Fibroblast of lung (primary cell): ENCODE measurements around the gene ARHGEF18. TPM values are rescaled to one million over a fixed set of nuclear protein-coding genes. Genes with fewer than 3 reads are reported as not detected.

Experiments used
- DNase-seq, 2 donors: peaks; one replicate each; pipeline versions ENCODE4 v3.0.0 to v3.0.0-alpha.2; 2010; ENCODE audit warnings: low read depth in 2 of 2
- H2AFZ ChIP-seq: 2 replicates; pipeline ENCODE4 v1.5.1; 2012; ENCODE audit warnings: low read length, control low read depth, inconsistent platforms
- H3K27ac ChIP-seq: 2 replicates; pipeline ENCODE4 v1.5.1; 2011; ENCODE audit warnings: low read length, control low read depth; ENCODE audit not compliant: insufficient read depth
- H3K27me3 ChIP-seq: 2 replicates; pipeline ENCODE4 v1.5.1; 2011; ENCODE audit warnings: mild to moderate bottlenecking, low read length; ENCODE audit not compliant: control insufficient read depth, insufficient read depth
- H3K36me3 ChIP-seq: 2 replicates; pipeline ENCODE4 v1.5.1; 2011; ENCODE audit warnings: low read length; ENCODE audit not compliant: control insufficient read depth, insufficient read depth
- H3K4me1 ChIP-seq: 2 replicates; pipeline ENCODE4 v1.5.1; 2011; ENCODE audit warnings: low read length; ENCODE audit not compliant: control insufficient read depth, insufficient read depth; ENCODE audit errors: extremely low read depth
- H3K4me2 ChIP-seq: 2 replicates; pipeline ENCODE4 v1.5.1; 2011; ENCODE audit warnings: low read length, control low read depth; ENCODE audit not compliant: insufficient read depth; ENCODE audit errors: extremely low read depth
- H3K4me3 ChIP-seq, 4 experiments: fragments of 200-600 bp in 1 of 4; sonication (generic) in 1 of 4; replicated peaks in 1 of 4; 2 replicates each; pipeline ENCODE4 v1.5.1; 2011 to 2016; ENCODE audit warnings: low read length in 4 of 4, low read depth in 3 of 4, mild to moderate bottlenecking in 3 of 4, control low read depth in 2 of 4, inconsistent platforms in 1 of 4, mixed read lengths in 1 of 4; ENCODE audit not compliant: insufficient read depth in 1 of 4; ENCODE audit errors: control extremely low read depth in 1 of 4
- H3K79me2 ChIP-seq: 2 replicates; pipeline ENCODE4 v1.5.1; 2012; ENCODE audit warnings: mild to moderate bottlenecking, low read length, inconsistent platforms; ENCODE audit not compliant: control insufficient read depth, insufficient read depth
- H3K9ac ChIP-seq: 2 replicates; pipeline ENCODE4 v1.5.1; 2011; ENCODE audit warnings: mild to moderate bottlenecking, low read length, control low read depth; ENCODE audit not compliant: insufficient read depth
- H3K9me3 ChIP-seq: 2 replicates; pipeline ENCODE4 v1.5.1; 2012; ENCODE audit warnings: low read depth, low read length; ENCODE audit not compliant: control insufficient read depth, insufficient read depth
- H4K20me1 ChIP-seq: 2 replicates; pipeline ENCODE4 v1.5.1; 2011; ENCODE audit warnings: low read length; ENCODE audit not compliant: control insufficient read depth, insufficient read depth; ENCODE audit errors: extremely low read depth
- EZH2 ChIP-seq: IDR thresholded peaks from 2 replicates; pipeline ENCODE4 v1.5.1; 2012; ENCODE audit warnings: low read length, control low read depth, mild to moderate bottlenecking; ENCODE audit errors: missing control alignments
- polyA plus RNA-seq, 2 donors: library from polyadenylated mRNA; depleted of rRNA in 1 of 2; stranded (reverse) in 1 of 2; unstranded in 1 of 2; fragments of >200 nt; gene quantifications; 2 replicates each; pipeline ENCODE4 v1.2.1, GENCODE V29; 2011 to 2012; ENCODE audit warnings: missing spikeins in 1 of 2
- total RNA-seq: library from RNA; depleted of rRNA; stranded (reverse); fragments of >200 nt; gene quantifications from 2 replicates; pipeline ENCODE4 v1.2.1, GENCODE V29; 2014
- TF ChIP-seq, protein P1 (sequence below), 2 donors: IDR thresholded peaks in 1 of 2; conservative IDR thresholded peaks in 1 of 2; 1 replicate in 1 of 2; 2 replicates in 1 of 2; pipeline ENCODE4 v1.5.1; 2011 to 2012; ENCODE audit warnings: low read length in 2 of 2, control low read depth in 1 of 2, inconsistent platforms in 1 of 2, low read depth in 1 of 2, mild to moderate bottlenecking in 1 of 2

The ARHGEF18 gene
- total and polyA plus RNA-seq, 2 donors (not counting 1 experiment from before 2014, with no cell fraction given), result 6.1 to 45.1 TPM

DNA sequence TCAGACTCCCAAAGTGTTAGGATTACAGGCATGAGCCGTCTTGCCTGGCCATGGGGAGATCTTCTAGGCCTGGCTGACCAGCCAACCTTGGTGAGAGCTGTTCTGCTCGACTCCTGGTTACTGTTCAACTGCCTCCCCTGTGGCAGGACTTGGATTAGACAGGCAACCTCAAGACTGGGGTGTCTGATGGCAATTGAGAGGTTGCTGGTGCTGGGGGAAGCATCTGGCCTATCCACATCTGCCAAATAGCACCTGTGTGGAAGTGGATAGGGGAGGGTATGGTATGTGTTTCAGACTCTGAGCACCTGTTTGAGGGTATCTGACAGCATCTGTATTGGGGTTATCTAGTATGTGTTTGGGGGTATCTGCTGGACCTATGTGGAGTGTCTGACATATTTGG is 44.7 kb downstream of the ARHGEF18 start:
- no peak overlapping the region for H3K4me2 ChIP-seq
- H3K27ac ChIP-seq, result no peak overlapping the region
- no peak overlapping the region for H3K9ac ChIP-seq
- no peaks in the 10 kb centered on the region for H3K9me3 ChIP-seq
- peaks cover 13% of the 10 kb centered on the region for H3K79me2 ChIP-seq
- no peaks in the 10 kb centered on the region for H3K27me3 ChIP-seq
- H3K4me3 ChIP-seq, result no peak overlapping the region
- DNase-seq, result no peak
- no peak for TF ChIP-seq EZH2
- H2AFZ ChIP-seq, result no peak overlapping the region
- H4K20me1 ChIP-seq, result no peaks in the 10 kb centered on the region
- no peaks in the 10 kb centered on the region for H3K36me3 ChIP-seq
- H3K4me1 ChIP-seq, result peaks cover 5% of the 10 kb centered on the region

DNA sequence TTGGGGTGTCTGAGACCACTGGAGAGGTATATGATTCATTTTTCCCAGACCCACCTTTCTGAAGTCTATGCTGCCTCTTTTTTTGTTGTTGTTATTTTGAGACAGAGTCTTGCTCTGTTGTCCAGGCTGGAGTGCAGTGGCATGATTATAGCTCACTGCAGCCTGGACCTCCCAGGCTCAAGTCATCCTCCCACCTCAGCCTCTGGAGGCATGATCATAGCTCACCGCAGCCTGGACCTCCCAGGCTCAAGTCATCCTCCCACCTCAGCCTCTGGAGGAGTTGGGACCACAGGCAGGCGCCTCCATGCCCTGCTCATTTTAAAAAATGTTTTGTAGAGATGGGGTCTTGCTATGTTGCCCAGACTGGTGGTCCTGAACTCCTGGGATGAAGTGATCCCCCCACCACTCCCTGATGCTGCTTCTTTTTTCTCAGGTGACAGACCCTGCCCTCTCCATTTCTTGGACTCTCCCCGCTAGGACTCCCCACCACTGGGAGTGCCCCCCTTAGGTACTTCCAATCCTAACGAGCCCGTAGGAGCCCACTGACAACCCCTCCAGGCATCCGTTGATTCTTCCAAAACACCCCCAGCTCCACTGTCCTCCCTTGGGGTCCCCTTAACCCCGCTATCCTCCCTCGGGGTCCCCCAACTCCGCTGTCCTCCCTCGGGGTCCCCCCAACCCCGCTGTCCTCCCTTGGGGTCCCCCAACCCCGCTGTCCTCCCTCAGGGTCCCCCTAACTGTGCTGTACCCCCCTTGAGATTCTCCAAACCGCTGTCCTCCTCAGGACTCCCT is 45.4 kb downstream of the ARHGEF18 start:
- DNase-seq, result no peak
- Histone ChIP-seq H3K36me3 (no peaks in the 10 kb centered on the region), H3K9me3 (no peaks in the 10 kb centered on the region), H3K4me3 (peak overlapping the region; percentile 57 to 95 (median 83)), H4K20me1 (no peaks in the 10 kb centered on the region), H3K27ac (no peak overlapping the region), H3K27me3 (no peaks in the 10 kb centered on the region), H2AFZ (peak overlapping the region; percentile 64), H3K4me2 (peak overlapping the region; percentile 95), H3K9ac (peak overlapping the region; percentile 79), H3K4me1 (peaks cover 7% of the 10 kb centered on the region), H3K79me2 (peaks cover 13% of the 10 kb centered on the region)
- TF ChIP-seq EZH2, result no peak
- TF ChIP-seq, protein P1, sequence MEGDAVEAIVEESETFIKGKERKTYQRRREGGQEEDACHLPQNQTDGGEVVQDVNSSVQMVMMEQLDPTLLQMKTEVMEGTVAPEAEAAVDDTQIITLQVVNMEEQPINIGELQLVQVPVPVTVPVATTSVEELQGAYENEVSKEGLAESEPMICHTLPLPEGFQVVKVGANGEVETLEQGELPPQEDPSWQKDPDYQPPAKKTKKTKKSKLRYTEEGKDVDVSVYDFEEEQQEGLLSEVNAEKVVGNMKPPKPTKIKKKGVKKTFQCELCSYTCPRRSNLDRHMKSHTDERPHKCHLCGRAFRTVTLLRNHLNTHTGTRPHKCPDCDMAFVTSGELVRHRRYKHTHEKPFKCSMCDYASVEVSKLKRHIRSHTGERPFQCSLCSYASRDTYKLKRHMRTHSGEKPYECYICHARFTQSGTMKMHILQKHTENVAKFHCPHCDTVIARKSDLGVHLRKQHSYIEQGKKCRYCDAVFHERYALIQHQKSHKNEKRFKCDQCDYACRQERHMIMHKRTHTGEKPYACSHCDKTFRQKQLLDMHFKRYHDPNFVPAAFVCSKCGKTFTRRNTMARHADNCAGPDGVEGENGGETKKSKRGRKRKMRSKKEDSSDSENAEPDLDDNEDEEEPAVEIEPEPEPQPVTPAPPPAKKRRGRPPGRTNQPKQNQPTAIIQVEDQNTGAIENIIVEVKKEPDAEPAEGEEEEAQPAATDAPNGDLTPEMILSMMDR (conservative IDR thresholded peaks at IDR 0.05 in 1 of 2, IDR thresholded peaks at IDR 0.05 in 1 of 2; ENCODE audit: low read depth in 1 of 2, low read length in 2 of 2), result no peak

DNA sequence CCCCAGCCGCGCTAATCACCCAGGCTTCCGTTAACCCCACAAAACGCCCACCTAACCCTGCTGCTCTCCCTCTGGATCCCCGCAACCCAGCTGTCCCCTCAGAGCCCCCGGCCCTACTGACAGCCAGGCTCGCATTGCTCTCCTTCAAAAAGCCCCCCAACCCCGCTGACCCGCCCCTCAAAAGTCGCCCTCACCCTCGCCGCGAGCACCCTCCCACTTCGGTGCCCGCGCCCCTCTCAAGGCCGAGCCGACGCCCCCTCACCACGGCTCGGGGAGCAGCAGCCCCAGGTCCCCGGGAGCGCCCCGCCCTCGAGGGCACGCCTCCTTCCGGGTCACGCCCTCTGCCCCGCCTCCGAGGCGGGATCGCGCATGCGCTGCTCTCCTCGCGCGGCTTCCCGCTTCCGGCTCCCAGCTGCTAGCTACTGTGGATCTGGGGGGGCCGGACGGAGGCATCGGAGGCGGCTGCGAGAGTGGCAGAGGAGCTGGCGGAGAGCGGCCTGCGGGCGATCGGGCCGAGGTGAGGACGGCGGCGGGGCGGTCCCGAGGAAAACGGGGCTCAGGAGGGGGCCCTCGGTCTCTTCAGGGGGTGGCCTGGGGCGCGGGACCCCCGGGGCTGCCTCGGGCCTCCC is 46.1 kb downstream of the ARHGEF18 start:
- Histone ChIP-seq H3K4me2 (peak overlapping the region; percentile 95), H4K20me1 (no peaks in the 10 kb centered on the region), H3K36me3 (no peaks in the 10 kb centered on the region), H3K79me2 (peaks cover 15% of the 10 kb centered on the region), H3K9me3 (no peaks in the 10 kb centered on the region), H3K4me1 (peaks cover 7% of the 10 kb centered on the region), H3K4me3 (peak overlapping the region; percentile 57 to 95 (median 86)), H3K27ac (peak overlapping the region; percentile 53), H3K9ac (peak overlapping the region; percentile 79), H2AFZ (peak overlapping the region; percentile 64), H3K27me3 (no peaks in the 10 kb centered on the region)
- peak; percentile 82 to 89 for DNase-seq
- TF ChIP-seq EZH2, result no peak
- TF ChIP-seq, protein P1 (conservative IDR thresholded peaks at IDR 0.05 in 1 of 2, IDR thresholded peaks at IDR 0.05 in 1 of 2; ENCODE audit: low read depth in 1 of 2, low read length in 2 of 2), result peak in 1 of 2 donors; percentile 4
